ENCODE measurements around the gene STEAP1B.
"Not testable (repeated sequence)": the region's sequence is repeated elsewhere in the genome, so short reads cannot be mapped to it uniquely, and the experiment has no call there.

Gene STEAP1B

DNA sequence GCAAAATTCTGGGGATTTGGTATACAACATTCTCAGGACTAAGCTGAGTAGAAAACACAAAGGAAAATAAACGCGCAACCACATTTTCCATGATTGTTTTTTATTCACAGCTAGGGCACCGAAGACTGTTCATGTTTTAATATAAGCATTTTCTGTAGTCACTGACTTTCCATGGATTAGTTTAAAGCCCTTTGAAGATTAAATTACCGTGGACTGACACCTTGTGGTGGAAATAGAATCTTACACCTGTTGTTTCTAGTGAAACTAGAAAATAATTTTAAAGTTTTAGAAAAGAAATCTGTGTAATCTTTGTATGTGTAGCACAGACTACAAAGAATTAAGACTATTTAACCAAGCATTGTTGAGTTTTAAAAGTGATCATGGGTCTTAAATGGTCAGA lies 1.3 kb upstream of the STEAP1B start:
- H3K27ac ChIP-seq; H3K9ac ChIP-seq; H3K9me3 ChIP-seq (ENCODE audit: control insufficient read depth, low read length); H3K4me2 ChIP-seq (ENCODE audit: low read length); H3K27me3 ChIP-seq (ENCODE audit: control insufficient read depth, insufficient read depth, low read length); H2AFZ ChIP-seq; H3K4me1 ChIP-seq; H3K79me2 ChIP-seq; H3K36me3 ChIP-seq (ENCODE audit: control insufficient read depth, insufficient read depth, low read length); H3K4me3 ChIP-seq (ENCODE audit: low read depth, low read length): not testable (repeated sequence)
- peak; percentile 41 for TF ChIP-seq CTCF (IDR thresholded peaks at IDR 0.05)

GRCh38 chr7:22499044-22499443 lies 944 bp downstream of the STEAP1B start:
- Histone ChIP-seq H2AFZ (no peak overlapping the region), H3K4me1 (no peaks in the 10 kb centered on the region), H3K4me2 (ENCODE audit: low read length) (no peak overlapping the region), H3K4me3 (ENCODE audit: low read depth, low read length) (no peak overlapping the region), H3K36me3 (ENCODE audit: control insufficient read depth, insufficient read depth, low read length) (no peaks in the 10 kb centered on the region), H3K9me3 (ENCODE audit: control insufficient read depth, low read length) (no peaks in the 10 kb centered on the region), H3K27ac (no peak overlapping the region), H3K9ac (no peak overlapping the region), H3K27me3 (ENCODE audit: control insufficient read depth, insufficient read depth, low read length) (no peaks in the 10 kb centered on the region), H3K79me2 (no peaks in the 10 kb centered on the region)
- no peak for TF ChIP-seq CTCF (IDR thresholded peaks at IDR 0.05)

GRCh38 chr7:22496912-22497311 lies 3.1 kb downstream of the STEAP1B start:
- H2AFZ ChIP-seq; H3K4me3 ChIP-seq (ENCODE audit: low read depth, low read length); H3K4me2 ChIP-seq (ENCODE audit: low read length); H3K9ac ChIP-seq; H3K36me3 ChIP-seq (ENCODE audit: control insufficient read depth, insufficient read depth, low read length); H3K4me1 ChIP-seq; H3K27me3 ChIP-seq (ENCODE audit: control insufficient read depth, insufficient read depth, low read length); H3K79me2 ChIP-seq; H3K27ac ChIP-seq; H3K9me3 ChIP-seq (ENCODE audit: control insufficient read depth, low read length): not testable (repeated sequence)

DNA sequence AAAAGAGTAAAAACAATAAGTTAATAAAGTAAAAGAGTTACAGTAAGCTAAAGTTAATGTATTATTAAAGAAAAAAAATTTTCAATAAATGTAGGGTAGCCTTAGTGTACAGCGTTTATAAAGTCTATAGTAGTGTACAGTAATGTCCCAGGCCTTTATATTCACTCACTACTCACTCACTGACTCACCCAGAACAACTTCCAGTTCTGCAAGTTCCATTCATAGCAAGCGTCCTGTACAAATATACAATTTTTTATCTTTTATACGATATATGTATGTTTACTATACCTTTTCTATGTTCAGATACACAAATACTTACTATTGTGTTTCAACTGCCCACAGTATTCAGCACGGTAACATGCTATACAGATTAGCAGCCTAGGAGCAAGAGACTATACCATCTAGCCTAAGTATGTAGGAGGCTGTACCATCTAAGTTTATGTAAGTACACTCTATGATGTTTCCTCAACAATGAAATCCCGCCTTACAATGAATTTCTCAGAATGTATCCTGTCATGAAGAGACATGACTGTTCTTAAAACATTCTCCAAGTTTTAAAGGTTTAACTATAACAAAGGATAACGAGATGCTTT lies 3.6 kb downstream of the STEAP1B start:
- not testable (repeated sequence) for H3K27me3 ChIP-seq (ENCODE audit: control insufficient read depth, insufficient read depth, low read length); H3K4me3 ChIP-seq (ENCODE audit: low read depth, low read length); H2AFZ ChIP-seq; H3K79me2 ChIP-seq; H3K9ac ChIP-seq; H3K4me2 ChIP-seq (ENCODE audit: low read length); H3K9me3 ChIP-seq (ENCODE audit: control insufficient read depth, low read length); H3K4me1 ChIP-seq; H3K27ac ChIP-seq; H3K36me3 ChIP-seq (ENCODE audit: control insufficient read depth, insufficient read depth, low read length)

GRCh38 chr7:22493160-22493925 lies 6.6 kb downstream of the STEAP1B start:
- H3K4me2 ChIP-seq (ENCODE audit: low read length); H3K4me3 ChIP-seq (ENCODE audit: low read depth, low read length); H3K27me3 ChIP-seq (ENCODE audit: control insufficient read depth, insufficient read depth, low read length): not testable (repeated sequence)

GRCh38 chr7:22488643-22489462 lies 11.1 kb downstream of the STEAP1B start:
- Histone ChIP-seq H3K4me1 (no peaks in the 10 kb centered on the region), H3K27ac (no peak overlapping the region), H3K9ac (no peak overlapping the region), H3K79me2 (peaks cover 9% of the 10 kb centered on the region), H3K9me3 (ENCODE audit: control insufficient read depth, low read length) (no peaks in the 10 kb centered on the region), H3K4me2 (ENCODE audit: low read length) (no peak overlapping the region), H2AFZ (no peak overlapping the region), H3K27me3 (ENCODE audit: control insufficient read depth, insufficient read depth, low read length) (no peaks in the 10 kb centered on the region), H3K4me3 (ENCODE audit: low read depth, low read length) (no peak overlapping the region), H3K36me3 (ENCODE audit: control insufficient read depth, insufficient read depth, low read length) (no peaks in the 10 kb centered on the region)
- peak; percentile 92 for TF ChIP-seq CTCF (IDR thresholded peaks at IDR 0.05)

More at GRCh38 chr7:22493160-22493925, 6.6 kb downstream of the STEAP1B start:
- H3K79me2 ChIP-seq; H3K4me1 ChIP-seq; H3K36me3 ChIP-seq (ENCODE audit: control insufficient read depth, insufficient read depth, low read length); H2AFZ ChIP-seq; H3K9me3 ChIP-seq (ENCODE audit: control insufficient read depth, low read length); H3K27ac ChIP-seq; H3K9ac ChIP-seq: not testable (repeated sequence)

Measured in parathyroid adenoma (tissue), 2 donors.